Adrenal gland (tissue), 5 donors: Measurements from ENCODE around the gene OTUD3.

Experiments used
- CTCF ChIP-seq, 6 experiments: fragments of 450-650 bp in 4 of 6; fragments of 200-600 bp in 2 of 6; sonication (generic) in 1 of 6; IDR thresholded peaks; 1 replicate in 5 of 6; 2 replicates in 1 of 6; pipeline versions ENCODE4 v1.5.1 to v1.8.0; 2016 to 2021; ENCODE audit warnings: antibody characterized with exemption in 6 of 6, mild to moderate bottlenecking in 2 of 6, moderate library complexity in 1 of 6
- POLR2A ChIP-seq, 2 donors: fragments of 450-650 bp; IDR thresholded peaks; one replicate each; pipeline ENCODE4 v1.6.1; 2017; ENCODE audit warnings: antibody characterized with exemption in 2 of 2, mild to moderate bottlenecking in 2 of 2, moderate library complexity in 1 of 2
- donor health status: DM: no; HTN: no; CAD: no.

- no peak for TF ChIP-seq POLR2A (IDR thresholded peaks at IDR 0.05)
- no peak for TF ChIP-seq CTCF (IDR thresholded peaks at IDR 0.05)
These were observed 4.2 kb upstream of the OTUD3 start for GRCh38 chr1:19877821-19878636.
